Retinal pigment epithelial cell (primary cell): ENCODE results near the gene ARHGEF7.

Source experiments
- DNase-seq: peaks from one replicate; pipeline ENCODE4 v3.0.0-alpha.2; 2010; ENCODE audit warnings: low read depth
- H3K4me3 ChIP-seq: 2 replicates; pipeline ENCODE4 v1.5.1; 2011; ENCODE audit warnings: mild to moderate bottlenecking, low read length, control low read depth, moderate library complexity
- TF ChIP-seq, protein P1 (sequence below): conservative IDR thresholded peaks from 2 replicates; pipeline ENCODE4 v1.5.1; 2011; ENCODE audit warnings: low read depth, low read length, control low read depth, inconsistent platforms

Gene ARHGEF7

DNA sequence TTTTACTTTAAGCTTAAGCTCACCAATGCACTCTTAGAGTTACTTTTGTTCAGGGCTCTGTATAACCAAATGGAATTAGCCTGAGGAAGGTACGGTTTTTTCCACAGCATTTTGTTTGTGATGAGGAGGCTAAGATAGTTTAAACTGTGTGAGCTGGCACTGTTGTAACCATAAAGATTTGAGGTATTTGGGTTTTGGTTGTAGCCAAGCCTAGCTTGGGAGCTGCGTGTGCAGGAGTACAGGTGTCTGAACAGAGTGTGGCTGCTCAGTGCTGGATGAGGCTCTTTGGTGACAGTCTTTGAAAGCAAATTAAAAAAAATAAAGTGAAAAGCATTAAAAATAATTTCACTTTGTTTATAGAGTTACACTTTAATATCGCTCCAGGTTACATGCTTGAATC is 56.0 kb downstream of the ARHGEF7 start:
- TF ChIP-seq, protein P1, sequence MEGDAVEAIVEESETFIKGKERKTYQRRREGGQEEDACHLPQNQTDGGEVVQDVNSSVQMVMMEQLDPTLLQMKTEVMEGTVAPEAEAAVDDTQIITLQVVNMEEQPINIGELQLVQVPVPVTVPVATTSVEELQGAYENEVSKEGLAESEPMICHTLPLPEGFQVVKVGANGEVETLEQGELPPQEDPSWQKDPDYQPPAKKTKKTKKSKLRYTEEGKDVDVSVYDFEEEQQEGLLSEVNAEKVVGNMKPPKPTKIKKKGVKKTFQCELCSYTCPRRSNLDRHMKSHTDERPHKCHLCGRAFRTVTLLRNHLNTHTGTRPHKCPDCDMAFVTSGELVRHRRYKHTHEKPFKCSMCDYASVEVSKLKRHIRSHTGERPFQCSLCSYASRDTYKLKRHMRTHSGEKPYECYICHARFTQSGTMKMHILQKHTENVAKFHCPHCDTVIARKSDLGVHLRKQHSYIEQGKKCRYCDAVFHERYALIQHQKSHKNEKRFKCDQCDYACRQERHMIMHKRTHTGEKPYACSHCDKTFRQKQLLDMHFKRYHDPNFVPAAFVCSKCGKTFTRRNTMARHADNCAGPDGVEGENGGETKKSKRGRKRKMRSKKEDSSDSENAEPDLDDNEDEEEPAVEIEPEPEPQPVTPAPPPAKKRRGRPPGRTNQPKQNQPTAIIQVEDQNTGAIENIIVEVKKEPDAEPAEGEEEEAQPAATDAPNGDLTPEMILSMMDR, result no peak
- H3K4me3 ChIP-seq, result no peak overlapping the region
- DNase-seq, result no peak

DNA sequence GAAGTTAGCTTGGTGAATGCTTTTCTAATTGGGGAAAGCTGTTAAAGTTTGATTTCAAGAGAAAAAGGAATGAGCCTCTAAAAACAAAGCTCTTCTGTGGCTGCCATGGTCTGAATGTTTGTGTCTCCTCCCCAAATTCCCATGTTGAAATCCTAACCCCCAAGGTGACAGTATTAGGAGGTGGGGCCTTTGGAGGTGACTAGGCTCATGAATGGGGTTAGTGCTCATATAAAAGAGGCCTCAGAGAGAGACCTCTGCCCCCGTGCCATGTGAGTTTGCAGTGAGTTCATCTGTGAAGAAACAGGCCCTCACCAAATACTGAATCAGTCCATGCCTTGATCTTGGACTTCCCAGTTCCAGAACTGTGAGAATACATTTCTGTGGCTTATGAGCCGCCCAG is 56.5 kb downstream of the ARHGEF7 start:
- TF ChIP-seq, protein P1, result no peak
- no peak overlapping the region for H3K4me3 ChIP-seq
- no peak for DNase-seq

DNA sequence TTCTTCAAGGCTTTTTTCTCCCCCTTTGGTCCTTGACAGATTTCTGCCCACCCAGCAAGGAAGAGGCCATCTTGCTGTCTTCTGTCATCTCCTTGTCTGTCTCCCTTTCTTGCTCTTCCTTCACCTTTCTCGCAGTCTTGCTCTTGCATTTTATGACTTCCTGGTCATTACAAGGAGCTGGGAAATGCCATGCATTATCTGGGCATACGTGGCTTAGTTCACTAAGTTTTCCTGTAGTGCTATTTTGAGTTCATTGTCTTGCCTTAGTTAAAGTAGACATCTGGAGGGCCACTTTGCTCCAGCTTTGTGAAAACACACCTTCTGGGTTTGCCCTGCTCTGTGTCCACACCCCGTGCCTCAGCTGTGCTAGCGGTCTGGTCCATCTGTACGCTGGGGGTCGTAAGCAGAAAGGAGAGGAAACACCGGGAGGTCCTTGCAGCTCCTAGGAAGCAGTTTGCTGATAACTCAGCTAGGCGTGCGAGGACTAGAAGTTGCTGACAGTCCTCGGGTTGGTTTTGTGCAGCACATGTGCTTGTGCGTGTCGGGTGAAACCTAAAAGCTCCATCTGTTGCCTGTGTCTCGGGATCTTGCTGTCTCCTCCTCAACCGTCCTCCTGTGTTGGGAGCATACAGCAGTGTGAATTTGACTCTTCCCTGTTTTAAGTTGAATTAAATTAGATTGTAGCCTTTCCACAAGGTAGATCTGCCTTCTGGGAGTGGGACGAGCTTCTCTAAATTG is 59.4 kb downstream of the ARHGEF7 start:
- TF ChIP-seq, protein P1, result no peak
- H3K4me3 ChIP-seq, result no peak overlapping the region
- DNase-seq, result no peak

DNA sequence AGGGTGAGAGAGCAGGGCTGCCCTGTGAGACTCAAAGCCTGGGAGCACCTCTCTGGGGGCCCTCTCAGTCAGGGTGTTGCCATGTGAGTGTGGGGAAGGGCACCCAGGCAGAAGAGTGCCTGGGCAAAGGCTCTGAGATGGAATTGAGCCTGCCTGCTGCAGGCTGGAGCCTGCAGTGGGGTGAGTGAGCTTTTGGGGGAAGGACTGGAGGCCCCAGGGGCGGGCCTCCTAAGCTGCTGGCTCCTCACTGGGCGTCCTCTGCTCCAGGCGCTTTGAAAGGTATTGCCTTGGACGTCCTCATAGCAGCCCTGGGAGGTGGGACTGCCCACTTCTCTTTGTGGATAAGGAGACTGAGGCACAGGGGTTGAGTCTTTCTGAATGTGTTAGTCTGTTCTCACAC is 60.3 kb downstream of the ARHGEF7 start:
- no peak for DNase-seq
- TF ChIP-seq, protein P1, result no peak
- H3K4me3 ChIP-seq, result no peak overlapping the region

DNA sequence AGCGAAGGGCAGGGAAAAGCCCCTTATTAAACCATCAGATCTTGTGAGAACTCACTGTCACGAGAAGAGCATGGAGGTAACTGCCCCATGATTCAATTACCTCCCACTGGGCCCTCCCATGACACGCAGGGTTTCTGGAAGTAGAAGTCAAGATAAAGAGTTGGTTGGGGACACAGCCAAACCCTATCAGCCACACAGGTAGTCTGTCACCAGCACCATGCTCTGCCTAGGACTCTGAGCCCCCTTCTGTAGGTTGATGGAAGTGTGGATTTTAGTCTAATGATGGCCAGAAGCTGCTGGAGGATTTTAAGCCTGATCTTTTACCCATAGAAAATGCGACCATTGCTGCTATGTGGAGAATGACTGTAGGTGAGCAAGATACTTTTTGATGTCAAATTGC is 60.8 kb downstream of the ARHGEF7 start:
- DNase-seq, result no peak
- TF ChIP-seq, protein P1, result no peak
- no peak overlapping the region for H3K4me3 ChIP-seq

DNA sequence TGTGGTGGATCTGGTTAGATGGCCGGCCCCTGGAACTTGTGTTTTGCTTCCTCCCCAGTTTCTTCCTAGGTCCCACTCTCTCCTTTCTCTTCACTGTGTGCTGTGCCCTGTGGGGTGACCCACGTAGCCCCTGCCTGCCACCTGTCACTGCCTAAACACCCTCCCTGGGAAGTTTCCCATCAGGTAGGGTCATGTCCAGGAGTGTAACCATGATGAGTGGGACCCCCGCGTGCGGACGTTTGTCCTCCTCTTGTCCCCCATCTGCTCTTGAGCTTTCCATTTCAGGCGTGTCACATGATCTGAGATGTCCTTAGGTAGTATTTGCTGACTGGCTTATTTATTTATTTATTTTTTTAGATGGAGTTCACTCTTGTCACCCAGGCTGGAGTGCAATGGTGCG is 61.3 kb downstream of the ARHGEF7 start:
- TF ChIP-seq, protein P1, result no peak
- H3K4me3 ChIP-seq, result no peak overlapping the region
- no peak for DNase-seq

DNA sequence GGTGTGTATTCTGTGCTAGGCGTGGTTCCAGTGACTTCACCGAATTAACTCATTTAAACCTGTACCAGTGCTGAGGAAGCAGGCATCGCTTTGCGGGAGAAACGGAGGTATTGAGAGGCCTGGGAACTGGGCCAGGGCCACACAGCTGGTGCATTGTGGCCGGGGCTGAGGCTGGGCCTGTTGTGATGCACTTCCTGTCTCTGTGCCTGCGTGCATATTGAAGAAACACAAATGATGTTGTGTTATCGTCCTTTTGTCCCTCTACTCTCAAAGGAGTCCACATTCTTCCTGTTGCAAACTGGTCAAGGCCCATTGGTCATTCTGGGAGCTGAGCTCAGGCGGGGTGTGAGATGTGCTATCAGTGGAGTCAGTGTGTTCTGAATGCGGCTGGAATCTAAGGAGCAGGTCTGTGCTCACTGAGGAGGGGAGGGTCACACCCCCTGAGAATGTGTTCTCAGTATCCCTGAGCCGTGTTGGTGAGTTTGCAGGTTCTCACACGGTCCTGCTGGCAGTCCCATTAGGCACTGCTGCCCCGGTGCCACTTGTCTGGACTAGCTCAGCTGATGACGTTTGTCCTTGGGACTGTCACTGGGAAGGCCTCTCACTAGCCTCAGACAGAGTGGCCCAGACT is 62.1 kb downstream of the ARHGEF7 start:
- TF ChIP-seq, protein P1, result no peak
- no peak overlapping the region for H3K4me3 ChIP-seq
- no peak for DNase-seq
